Activated naive CD4-positive, alpha-beta T cell treated with anti-CD3 and anti-CD28 coated beads, Interleukin-2, amount 50 U/mL, for 24 hours (primary cell): ENCODE data around the gene EPHB2.

ENCODE experiments used
- H3K27ac Mint-ChIP-seq: one replicate; pipeline ENCODE4 v1.8.0; 2021; ENCODE audit warnings: mild to moderate bottlenecking, mixed read lengths
- H3K27me3 Mint-ChIP-seq: one replicate; pipeline ENCODE4 v1.8.0; 2021; ENCODE audit warnings: mixed read lengths
- H3K36me3 Mint-ChIP-seq: one replicate; pipeline ENCODE4 v1.8.0; 2021; ENCODE audit warnings: mixed read lengths
- H3K4me1 Mint-ChIP-seq: one replicate; pipeline ENCODE4 v1.8.0; 2021; ENCODE audit warnings: mixed read lengths
- H3K4me3 Mint-ChIP-seq: one replicate; pipeline ENCODE4 v1.8.0; 2021; ENCODE audit warnings: mild to moderate bottlenecking, mixed read lengths
- H3K9me3 Mint-ChIP-seq: one replicate; pipeline ENCODE4 v1.8.0; 2021; ENCODE audit warnings: mixed read lengths

EPHB2 gene

DNA sequence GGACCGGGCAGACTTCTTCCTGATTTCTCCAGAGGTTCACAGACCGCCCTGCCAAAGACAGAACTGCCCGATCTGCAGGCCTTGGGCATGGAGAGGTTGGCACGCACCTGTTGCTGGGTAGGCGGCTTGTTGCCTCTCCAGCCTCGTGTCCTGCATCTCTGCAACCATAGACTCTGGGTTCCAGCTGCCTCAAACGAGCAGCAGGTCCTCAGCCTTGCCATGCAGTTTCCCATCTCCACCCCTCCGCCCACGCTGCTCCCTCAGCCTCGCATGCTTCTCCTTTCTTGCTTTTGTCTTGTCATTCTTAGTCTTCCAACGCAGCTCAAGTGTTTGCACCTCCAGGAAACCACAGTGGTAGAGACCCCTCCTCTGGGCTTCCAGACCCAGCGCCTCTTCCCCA is 135.8 kb downstream of the EPHB2 start:
- no peaks in the 10 kb centered on the region for H3K9me3 Mint-ChIP-seq
- no peak overlapping the region for H3K4me3 Mint-ChIP-seq
- H3K36me3 Mint-ChIP-seq, result no peaks in the 10 kb centered on the region
- no peaks in the 10 kb centered on the region for H3K4me1 Mint-ChIP-seq
- H3K27me3 Mint-ChIP-seq, result peaks cover 16% of the 10 kb centered on the region
- peak overlapping the region; percentile 43 for H3K27ac Mint-ChIP-seq

DNA sequence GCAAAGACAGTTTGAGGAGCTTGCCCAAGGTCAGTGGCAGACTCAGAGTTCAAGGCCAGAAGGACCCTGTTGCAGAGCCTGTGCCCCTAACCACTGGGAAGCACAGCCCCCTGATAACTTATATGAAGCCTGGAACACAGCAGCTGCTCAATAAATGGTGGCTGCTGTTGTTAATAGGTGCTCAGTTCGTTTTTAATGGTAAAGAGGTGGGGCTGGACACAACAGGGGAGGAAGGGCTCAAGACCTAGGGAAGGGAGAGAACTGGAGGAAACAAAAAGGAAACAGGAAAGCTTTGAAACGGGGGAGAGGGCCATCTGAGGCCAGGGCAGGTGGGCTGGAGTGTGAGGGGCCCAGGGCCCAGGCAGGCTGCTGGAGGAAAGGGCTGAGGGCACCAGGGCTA is 136.6 kb downstream of the EPHB2 start:
- H3K4me3 Mint-ChIP-seq, result no peak overlapping the region
- no peaks in the 10 kb centered on the region for H3K4me1 Mint-ChIP-seq
- no peak overlapping the region for H3K27ac Mint-ChIP-seq
- no peaks in the 10 kb centered on the region for H3K36me3 Mint-ChIP-seq
- H3K27me3 Mint-ChIP-seq, result peaks cover 17% of the 10 kb centered on the region
- no peaks in the 10 kb centered on the region for H3K9me3 Mint-ChIP-seq

DNA sequence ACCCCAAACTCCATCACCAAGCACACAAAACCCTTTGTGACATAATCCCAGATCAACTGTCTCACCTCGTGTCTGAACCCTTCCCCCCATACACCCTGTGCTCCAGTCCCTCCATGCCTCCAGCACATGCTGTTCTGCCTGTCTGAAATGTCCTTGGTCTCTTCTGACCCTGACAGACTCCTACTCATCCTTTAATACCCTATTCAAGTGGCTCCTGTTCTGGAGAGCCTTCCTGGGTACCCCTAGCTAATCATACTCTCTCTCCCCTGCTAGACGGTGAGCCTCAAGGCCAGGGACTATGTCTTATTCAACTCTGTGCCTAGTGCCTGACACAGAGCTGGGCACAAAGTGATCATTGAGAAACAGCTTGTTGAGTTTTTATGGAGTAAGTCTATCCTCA is 137.1 kb downstream of the EPHB2 start:
- peaks cover 14% of the 10 kb centered on the region for H3K27me3 Mint-ChIP-seq
- H3K4me3 Mint-ChIP-seq, result no peak overlapping the region
- H3K27ac Mint-ChIP-seq, result no peak overlapping the region
- H3K36me3 Mint-ChIP-seq, result no peaks in the 10 kb centered on the region
- no peaks in the 10 kb centered on the region for H3K4me1 Mint-ChIP-seq
- no peaks in the 10 kb centered on the region for H3K9me3 Mint-ChIP-seq

DNA sequence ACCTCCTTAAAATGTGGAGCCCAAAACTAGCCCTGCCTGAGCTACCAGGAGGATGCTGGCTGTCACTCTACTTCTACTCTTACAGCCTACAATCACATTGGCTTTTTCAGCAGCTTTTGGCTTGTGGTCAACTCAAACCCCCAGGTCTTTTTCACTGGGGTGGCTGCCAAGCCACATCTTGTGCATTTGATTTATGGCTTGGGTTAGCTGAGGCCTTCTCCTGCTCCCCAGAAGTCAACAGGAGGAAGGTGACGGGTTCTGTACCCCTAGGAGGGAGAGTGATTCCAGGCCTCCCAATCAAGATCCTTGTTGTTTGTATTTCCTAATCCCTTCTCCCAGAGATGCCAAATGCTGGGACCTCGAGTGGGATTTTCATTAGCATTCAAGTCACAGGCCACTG is 137.8 kb downstream of the EPHB2 start:
- Mint-ChIP-seq H3K4me3 (no peak overlapping the region), H3K9me3 (no peaks in the 10 kb centered on the region), H3K36me3 (no peaks in the 10 kb centered on the region), H3K27ac (no peak overlapping the region), H3K27me3 (peaks cover 14% of the 10 kb centered on the region), H3K4me1 (no peaks in the 10 kb centered on the region)

DNA sequence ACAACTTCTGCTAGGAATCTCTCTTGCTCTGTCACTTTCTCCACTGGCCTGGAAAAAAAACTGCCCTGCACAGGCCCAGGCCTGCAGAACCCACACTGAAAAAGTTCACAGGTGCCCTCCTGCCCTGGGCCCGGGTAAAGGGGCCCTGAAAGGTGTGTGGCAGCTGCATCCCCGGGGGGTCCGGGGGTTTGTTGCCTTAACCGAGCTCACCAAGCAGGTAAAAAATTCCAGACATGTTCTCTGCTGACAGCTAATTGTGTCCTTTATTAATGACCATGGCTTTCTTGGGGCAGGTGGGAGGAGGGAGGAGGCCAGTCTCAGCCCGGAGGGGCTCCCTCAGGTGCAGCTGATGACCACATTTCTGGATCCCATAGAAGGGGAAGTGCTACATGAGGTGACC is 139.1 kb downstream of the EPHB2 start:
- H3K4me1 Mint-ChIP-seq, result no peaks in the 10 kb centered on the region
- no peaks in the 10 kb centered on the region for H3K36me3 Mint-ChIP-seq
- no peak overlapping the region for H3K4me3 Mint-ChIP-seq
- no peak overlapping the region for H3K27ac Mint-ChIP-seq
- H3K27me3 Mint-ChIP-seq, result peaks cover 14% of the 10 kb centered on the region
- H3K9me3 Mint-ChIP-seq, result no peaks in the 10 kb centered on the region

DNA sequence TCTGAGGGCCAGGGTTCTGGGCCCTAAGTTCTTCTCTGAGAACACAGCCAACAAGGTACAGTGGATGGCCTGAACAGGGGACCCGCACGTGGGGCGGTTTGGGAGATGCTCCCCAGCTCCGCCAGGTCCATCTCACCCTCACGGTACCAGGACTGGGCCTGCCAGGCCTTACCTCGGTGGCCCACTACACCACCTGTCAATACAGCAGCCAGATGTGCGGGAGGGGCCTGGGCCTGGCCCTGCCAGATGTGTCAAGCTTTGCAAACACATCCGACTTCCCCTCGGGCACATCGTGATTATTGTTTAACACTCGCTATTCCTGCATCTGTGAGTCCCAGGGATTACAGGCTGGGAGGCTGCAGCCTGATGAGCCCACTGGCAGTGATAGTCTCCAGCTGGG is 139.6 kb downstream of the EPHB2 start:
- no peaks in the 10 kb centered on the region for H3K9me3 Mint-ChIP-seq
- H3K4me3 Mint-ChIP-seq, result no peak overlapping the region
- H3K36me3 Mint-ChIP-seq, result no peaks in the 10 kb centered on the region
- no peak overlapping the region for H3K27ac Mint-ChIP-seq
- no peaks in the 10 kb centered on the region for H3K4me1 Mint-ChIP-seq
- peaks cover 12% of the 10 kb centered on the region for H3K27me3 Mint-ChIP-seq

DNA sequence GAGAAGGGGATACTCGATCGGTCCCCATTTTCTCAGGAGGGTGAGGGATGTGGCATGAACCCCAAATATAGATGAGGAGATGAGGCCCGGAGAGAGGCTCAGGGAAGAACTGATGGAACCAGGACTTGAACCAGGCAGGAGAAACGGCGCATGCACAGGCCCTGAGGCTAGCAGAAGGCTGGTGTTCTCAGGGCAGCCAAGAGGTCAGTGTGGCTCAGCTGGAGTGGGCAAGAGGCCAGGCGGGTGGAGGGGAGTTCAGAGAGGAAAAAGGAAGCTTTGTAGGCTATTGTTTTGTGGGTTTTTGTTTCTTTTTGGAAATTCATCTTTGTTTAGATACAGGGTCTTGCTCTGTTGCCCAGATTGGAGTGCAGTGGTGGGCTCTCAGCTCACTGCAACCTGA is 140.0 kb downstream of the EPHB2 start:
- Mint-ChIP-seq H3K9me3 (no peaks in the 10 kb centered on the region), H3K4me1 (no peaks in the 10 kb centered on the region), H3K4me3 (no peak overlapping the region), H3K36me3 (no peaks in the 10 kb centered on the region), H3K27ac (no peak overlapping the region), H3K27me3 (peaks cover 8% of the 10 kb centered on the region)

DNA sequence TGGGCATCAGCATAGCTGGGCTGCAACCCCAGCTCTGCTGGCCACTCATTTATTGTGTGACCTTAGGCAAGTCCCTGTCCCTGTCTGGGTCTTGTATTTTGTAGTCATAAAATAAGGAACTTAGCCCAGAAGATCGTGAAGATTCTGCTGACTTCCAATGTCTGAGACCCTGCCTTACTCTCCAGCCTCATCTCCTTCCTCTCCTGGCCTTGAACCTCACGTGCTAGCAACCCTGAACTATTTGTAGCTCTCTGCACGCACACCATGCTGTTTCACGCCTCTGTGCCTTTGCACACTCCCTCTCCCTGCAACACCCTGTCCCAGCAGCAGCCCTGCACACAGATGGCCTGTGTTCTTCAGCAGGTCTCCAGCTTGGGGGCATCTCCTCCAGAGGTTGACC is 140.9 kb downstream of the EPHB2 start:
- Mint-ChIP-seq H3K27ac (no peak overlapping the region), H3K36me3 (no peaks in the 10 kb centered on the region), H3K27me3 (peaks cover 7% of the 10 kb centered on the region), H3K9me3 (no peaks in the 10 kb centered on the region), H3K4me1 (no peaks in the 10 kb centered on the region), H3K4me3 (no peak overlapping the region)

DNA sequence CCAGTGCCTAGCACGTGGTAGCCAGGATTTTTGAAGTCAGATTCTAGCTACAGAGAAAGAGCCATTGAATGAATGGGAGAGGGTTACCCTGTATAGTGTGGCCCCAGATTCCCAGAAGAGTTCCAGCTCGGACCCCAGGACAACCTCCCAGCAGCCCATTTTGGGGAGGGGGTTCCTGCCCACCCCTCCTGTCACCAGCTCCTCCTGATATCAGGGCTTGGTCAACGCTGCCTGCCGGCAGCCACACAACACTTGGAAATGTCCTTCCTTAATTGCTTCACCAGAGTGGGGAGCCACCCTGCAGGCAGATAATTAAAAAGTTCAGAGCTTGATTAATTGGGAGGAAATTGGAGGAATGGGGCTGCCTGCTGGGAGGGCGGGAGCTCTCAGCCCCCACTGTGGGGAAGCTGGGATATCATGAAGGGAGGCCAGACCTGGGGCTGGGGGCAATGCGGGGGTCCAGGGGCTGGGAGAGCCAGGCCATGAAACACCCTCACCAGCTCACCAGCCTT is 141.6 kb downstream of the EPHB2 start:
- no peaks in the 10 kb centered on the region for H3K4me1 Mint-ChIP-seq
- H3K27me3 Mint-ChIP-seq, result peaks cover 6% of the 10 kb centered on the region
- no peak overlapping the region for H3K27ac Mint-ChIP-seq
- no peak overlapping the region for H3K4me3 Mint-ChIP-seq
- no peaks in the 10 kb centered on the region for H3K36me3 Mint-ChIP-seq
- H3K9me3 Mint-ChIP-seq, result no peaks in the 10 kb centered on the region

DNA sequence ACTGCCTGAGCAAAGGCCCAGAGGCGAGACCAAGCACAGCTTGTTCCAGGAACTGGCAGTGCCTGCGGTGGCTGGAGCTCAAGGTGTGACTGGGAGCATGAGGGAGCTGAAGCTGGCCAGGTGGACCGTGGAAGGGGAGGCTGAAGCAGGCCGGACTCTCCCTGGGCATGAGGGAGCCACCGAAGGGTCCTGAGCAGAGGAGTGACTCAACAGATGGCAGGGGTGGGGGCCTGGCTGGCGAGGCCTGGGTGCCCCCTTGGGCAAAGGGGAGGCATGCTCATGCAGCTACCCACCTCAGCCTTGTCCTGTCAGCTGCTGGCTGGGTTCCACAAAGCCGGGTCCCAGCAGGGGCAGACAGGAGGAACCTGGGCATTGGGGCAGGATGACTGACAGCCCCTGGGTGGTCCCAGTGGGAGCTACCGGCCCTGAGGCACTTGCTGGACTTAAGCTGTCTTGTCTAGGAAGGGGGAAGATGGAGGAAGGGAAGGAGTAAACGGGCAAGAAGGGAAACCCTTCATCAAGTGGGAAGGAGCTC is 143.1 kb downstream of the EPHB2 start:
- Mint-ChIP-seq H3K9me3 (no peaks in the 10 kb centered on the region), H3K27me3 (peaks cover 7% of the 10 kb centered on the region), H3K4me1 (no peaks in the 10 kb centered on the region), H3K4me3 (no peak overlapping the region), H3K36me3 (no peaks in the 10 kb centered on the region), H3K27ac (no peak overlapping the region)

DNA sequence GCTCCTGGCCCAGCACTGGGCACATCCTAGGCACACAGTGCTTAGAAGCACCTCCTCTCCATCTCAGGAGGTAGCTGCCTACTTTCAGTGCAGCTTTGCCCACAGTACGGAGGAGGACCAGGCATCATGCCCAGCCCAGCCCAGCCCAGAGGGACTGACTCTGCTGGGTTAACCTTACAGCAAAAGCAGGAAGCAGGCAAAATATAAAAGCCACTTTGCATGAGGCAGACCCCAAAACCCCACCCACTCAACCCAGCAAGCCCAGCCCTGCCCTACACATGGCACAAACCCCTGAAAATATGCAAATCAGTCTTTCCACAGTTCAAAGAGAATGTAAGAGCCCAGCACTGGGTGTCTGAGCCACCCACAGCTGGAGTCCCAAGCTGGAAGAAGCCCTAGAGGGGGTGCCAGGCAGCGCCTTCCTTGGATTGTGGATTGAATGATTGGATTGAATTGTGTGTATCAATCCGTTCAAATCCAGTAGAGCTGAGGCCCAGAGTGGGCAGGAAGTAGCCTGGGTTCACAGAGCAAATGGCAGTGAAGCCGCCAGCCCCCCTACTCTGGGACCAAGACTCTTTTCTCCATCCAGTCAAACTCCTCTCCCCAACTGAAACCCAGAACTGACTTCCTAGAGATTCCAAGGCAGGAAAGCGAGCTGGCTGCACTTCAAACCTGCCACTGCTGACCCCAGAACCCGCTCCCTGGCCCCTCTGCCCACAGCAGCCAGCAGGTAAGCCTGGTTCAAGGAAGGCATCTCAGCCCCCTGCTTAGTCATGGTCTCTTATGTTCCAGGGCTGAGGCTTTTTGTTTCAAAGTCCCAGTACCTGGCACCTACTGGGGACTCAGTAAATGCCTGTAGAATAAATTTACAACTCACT is 144.3 kb downstream of the EPHB2 start:
- Mint-ChIP-seq H3K4me1 (no peaks in the 10 kb centered on the region), H3K27ac (no peak overlapping the region), H3K36me3 (no peaks in the 10 kb centered on the region), H3K27me3 (peaks cover 5% of the 10 kb centered on the region), H3K9me3 (no peaks in the 10 kb centered on the region), H3K4me3 (no peak overlapping the region)

DNA sequence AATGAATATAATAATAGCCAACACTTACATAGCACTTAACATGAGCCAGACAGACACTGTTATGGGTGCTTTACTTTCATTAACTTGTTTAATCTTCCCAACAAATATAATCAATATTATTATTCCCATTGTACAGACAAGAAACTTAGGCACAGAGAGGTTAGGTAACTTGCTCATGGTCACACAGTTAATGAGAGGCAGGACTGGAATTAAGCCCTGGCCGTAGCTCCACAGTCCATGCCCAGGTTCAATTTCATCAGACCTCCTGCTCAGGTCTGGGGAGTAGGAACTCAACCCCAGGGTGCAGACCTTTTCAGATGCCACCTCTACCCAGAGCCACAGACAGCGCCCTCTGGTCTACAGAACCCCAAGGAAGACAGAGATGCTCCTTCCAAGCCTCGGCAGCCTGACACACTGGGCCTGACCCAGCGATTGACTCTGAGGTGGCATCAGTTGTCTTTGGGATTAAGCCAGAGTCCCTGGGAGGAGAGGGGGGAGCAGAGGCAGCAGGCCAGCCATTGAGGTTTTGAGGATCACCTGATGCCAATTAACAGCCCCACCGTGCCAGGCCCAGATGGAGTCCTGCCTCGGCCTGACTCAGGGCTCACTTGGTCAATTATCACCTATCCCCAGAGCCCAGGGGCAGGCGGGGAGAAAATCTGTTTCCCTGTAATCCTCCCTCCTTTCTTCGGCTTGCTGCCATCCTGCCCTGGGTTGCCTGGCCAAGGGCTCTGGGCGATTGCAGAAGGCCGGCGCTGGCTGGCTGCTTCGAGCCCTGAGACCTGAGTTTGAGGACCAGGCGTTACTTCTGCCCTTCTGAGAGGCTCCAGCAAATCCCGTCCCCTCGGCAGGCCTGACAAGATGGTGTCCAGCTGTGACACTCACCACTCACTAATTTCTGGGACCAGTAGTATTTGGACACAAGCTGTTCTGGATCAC is 145.3 kb downstream of the EPHB2 start:
- no peak overlapping the region for H3K4me3 Mint-ChIP-seq
- H3K9me3 Mint-ChIP-seq, result no peaks in the 10 kb centered on the region
- no peaks in the 10 kb centered on the region for H3K36me3 Mint-ChIP-seq
- H3K27ac Mint-ChIP-seq, result no peak overlapping the region
- H3K27me3 Mint-ChIP-seq, result peaks cover 5% of the 10 kb centered on the region
- H3K4me1 Mint-ChIP-seq, result no peaks in the 10 kb centered on the region

DNA sequence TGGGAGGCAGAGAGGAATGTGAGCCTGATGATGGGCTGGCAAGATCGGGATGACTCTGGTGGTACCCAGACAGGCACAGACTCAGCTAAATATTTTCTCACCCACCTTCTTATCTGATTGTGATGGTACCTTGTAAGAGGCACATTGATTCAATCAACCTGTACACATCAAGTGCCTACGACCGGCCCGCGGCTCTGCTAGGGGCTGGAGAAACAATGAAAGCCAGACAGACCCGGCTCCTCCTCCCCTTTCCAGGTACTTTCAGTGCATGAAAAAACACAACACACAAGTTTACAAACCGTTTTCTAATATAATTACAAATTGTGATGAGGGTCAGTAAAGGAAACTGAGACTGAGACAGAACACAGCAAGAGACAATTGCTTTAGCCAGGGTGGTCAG is 147.0 kb downstream of the EPHB2 start:
- H3K4me1 Mint-ChIP-seq, result no peaks in the 10 kb centered on the region
- H3K27ac Mint-ChIP-seq, result no peak overlapping the region
- H3K9me3 Mint-ChIP-seq, result no peaks in the 10 kb centered on the region
- H3K36me3 Mint-ChIP-seq, result no peaks in the 10 kb centered on the region
- peaks cover 3% of the 10 kb centered on the region for H3K27me3 Mint-ChIP-seq
- no peak overlapping the region for H3K4me3 Mint-ChIP-seq

DNA sequence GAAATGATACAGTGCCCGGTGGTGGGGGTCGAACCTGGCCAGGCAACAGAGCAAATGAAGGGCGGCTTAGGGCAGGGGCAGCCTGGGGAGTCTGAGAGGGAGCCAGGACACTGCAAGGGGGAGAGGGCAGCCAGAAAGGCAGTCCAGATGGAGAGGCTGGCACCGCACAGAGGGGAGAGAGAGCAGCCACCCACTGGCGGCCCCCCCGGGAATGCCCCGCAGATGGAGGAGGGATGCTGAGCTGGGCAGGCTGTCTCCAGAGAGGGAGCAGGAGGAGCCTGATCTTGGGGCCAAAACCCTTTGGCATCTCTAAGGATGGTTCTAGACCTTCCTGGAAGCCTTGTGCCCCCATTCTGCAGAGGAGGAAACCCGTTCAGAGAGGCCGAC is 149.8 kb downstream of the EPHB2 start:
- Mint-ChIP-seq H3K27ac (no peak overlapping the region), H3K36me3 (no peaks in the 10 kb centered on the region), H3K27me3 (peaks cover 3% of the 10 kb centered on the region), H3K9me3 (no peaks in the 10 kb centered on the region), H3K4me1 (no peaks in the 10 kb centered on the region), H3K4me3 (no peak overlapping the region)

DNA sequence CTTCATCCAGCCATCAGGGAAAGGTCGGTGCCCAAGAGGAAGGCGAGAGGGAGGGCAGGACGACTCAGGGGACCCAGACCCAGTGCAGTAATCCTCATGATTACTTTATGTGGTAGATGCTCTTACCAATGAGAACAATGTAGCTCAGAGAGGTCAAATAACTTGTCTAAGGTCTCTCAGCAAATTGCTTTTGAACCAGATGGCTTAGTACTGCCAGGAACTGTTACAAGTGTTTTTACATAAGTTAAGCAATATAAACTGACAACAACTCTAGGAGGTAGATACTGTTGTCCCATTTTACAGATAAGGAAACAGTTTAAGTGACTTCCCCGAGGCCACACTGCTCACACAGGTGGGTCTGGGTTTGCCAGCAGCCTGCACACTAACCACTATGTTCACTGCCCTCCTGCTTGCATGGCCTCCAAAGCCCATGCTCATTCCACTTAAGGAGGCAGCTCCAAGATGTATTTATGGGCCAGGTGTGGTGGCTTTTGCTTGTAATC is 150.3 kb downstream of the EPHB2 start:
- Mint-ChIP-seq H3K4me3 (no peak overlapping the region), H3K9me3 (no peaks in the 10 kb centered on the region), H3K27me3 (peaks cover 3% of the 10 kb centered on the region), H3K4me1 (no peaks in the 10 kb centered on the region), H3K27ac (no peak overlapping the region), H3K36me3 (no peaks in the 10 kb centered on the region)
